Panc1 (cell line): ENCODE results near the gene DENND2A.
"Not testable (repeated sequence)": the region's sequence is repeated elsewhere in the genome, so short reads cannot be mapped to it uniquely, and the experiment has no call there.

Source experiments
- POLR2AphosphoS5 ChIP-seq: IDR thresholded peaks from 2 replicates; pipeline ENCODE4 v1.6.1; 2012; ENCODE audit warnings: mild to moderate bottlenecking, low read depth, low read length, moderate library complexity
- TCF7L2 ChIP-seq: IDR thresholded peaks from 2 replicates; pipeline ENCODE4 v1.6.1; 2011; ENCODE audit warnings: mild to moderate bottlenecking, low read depth, low read length, inconsistent platforms
- TF ChIP-seq, protein P1 (sequence below): fragments of 450-650 bp; IDR thresholded peaks from 2 replicates; pipeline ENCODE4 v1.5.1; 2017; ENCODE audit warnings: mild to moderate bottlenecking
- TF ChIP-seq, protein P2 (sequence below), 2 experiments: IDR thresholded peaks; 2 replicates each; pipeline ENCODE4 v1.6.1; 2011 to 2012; ENCODE audit warnings: low read depth in 2 of 2, control low read depth in 1 of 2, low read length in 1 of 2, mild to moderate bottlenecking in 1 of 2, moderate library complexity in 1 of 2; ENCODE audit not compliant: insufficient read depth in 1 of 2

DNA sequence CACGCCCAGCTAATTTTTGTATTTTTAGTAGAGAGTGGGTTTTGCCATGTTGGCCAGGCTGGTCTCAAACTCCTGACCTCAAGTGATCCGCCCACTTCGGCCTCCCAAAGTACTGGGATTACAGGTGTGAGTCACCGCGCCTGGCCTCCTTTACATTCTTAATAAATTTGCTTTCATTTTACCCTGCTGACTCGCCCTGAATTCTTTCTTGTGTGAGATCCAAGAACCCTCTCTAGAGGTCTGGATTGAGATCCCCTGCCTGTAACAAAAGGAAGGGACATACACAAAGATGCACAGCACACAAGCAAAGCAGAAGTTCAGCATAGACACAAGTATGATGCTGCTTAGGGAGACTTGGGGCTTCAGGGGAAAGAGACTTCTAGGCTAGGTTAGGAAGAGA is 74.4 kb downstream of the DENND2A start:
- TF ChIP-seq, protein P1, sequence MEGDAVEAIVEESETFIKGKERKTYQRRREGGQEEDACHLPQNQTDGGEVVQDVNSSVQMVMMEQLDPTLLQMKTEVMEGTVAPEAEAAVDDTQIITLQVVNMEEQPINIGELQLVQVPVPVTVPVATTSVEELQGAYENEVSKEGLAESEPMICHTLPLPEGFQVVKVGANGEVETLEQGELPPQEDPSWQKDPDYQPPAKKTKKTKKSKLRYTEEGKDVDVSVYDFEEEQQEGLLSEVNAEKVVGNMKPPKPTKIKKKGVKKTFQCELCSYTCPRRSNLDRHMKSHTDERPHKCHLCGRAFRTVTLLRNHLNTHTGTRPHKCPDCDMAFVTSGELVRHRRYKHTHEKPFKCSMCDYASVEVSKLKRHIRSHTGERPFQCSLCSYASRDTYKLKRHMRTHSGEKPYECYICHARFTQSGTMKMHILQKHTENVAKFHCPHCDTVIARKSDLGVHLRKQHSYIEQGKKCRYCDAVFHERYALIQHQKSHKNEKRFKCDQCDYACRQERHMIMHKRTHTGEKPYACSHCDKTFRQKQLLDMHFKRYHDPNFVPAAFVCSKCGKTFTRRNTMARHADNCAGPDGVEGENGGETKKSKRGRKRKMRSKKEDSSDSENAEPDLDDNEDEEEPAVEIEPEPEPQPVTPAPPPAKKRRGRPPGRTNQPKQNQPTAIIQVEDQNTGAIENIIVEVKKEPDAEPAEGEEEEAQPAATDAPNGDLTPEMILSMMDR = not testable (repeated sequence)
- TF ChIP-seq POLR2AphosphoS5, TCF7L2: not testable (repeated sequence)
- TF ChIP-seq, protein P2, sequence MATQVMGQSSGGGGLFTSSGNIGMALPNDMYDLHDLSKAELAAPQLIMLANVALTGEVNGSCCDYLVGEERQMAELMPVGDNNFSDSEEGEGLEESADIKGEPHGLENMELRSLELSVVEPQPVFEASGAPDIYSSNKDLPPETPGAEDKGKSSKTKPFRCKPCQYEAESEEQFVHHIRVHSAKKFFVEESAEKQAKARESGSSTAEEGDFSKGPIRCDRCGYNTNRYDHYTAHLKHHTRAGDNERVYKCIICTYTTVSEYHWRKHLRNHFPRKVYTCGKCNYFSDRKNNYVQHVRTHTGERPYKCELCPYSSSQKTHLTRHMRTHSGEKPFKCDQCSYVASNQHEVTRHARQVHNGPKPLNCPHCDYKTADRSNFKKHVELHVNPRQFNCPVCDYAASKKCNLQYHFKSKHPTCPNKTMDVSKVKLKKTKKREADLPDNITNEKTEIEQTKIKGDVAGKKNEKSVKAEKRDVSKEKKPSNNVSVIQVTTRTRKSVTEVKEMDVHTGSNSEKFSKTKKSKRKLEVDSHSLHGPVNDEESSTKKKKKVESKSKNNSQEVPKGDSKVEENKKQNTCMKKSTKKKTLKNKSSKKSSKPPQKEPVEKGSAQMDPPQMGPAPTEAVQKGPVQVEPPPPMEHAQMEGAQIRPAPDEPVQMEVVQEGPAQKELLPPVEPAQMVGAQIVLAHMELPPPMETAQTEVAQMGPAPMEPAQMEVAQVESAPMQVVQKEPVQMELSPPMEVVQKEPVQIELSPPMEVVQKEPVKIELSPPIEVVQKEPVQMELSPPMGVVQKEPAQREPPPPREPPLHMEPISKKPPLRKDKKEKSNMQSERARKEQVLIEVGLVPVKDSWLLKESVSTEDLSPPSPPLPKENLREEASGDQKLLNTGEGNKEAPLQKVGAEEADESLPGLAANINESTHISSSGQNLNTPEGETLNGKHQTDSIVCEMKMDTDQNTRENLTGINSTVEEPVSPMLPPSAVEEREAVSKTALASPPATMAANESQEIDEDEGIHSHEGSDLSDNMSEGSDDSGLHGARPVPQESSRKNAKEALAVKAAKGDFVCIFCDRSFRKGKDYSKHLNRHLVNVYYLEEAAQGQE (IDR thresholded peaks at IDR 0.05; ENCODE audit: insufficient read depth in 1 of 2, low read depth in 2 of 2, low read length in 1 of 2) = not testable (repeated sequence)
